Dedifferentiated amniotic fluid mesenchymal stem cell (primary cell): Measurements from ENCODE around the gene ALK.

ENCODE experiments used
- DNase-seq: peaks from one replicate; pipeline ENCODE4 v3.0.0-alpha.2; 2016; ENCODE audit errors: extremely low spot score

ALK gene

DNA sequence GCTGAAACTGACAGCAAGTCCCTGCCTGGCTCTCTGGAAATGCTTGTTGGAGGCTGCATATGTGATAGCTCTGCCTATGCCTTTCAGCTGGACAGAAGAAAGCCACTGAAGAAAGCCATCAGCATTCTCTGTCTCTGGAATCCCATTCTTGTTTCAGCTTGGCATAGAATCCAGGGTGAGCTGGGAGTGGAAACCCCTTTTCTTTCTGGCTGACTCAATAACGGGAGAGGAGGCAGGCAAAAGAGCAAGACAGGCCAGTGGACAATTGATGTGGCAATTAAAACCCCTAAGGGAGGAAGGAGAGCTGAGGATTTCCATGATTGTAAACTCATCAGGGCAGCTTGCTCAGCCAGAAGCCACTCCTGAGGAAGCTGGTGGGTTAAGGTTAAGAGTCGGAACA lies 598.1 kb downstream of the ALK start:
- no peak for DNase-seq

DNA sequence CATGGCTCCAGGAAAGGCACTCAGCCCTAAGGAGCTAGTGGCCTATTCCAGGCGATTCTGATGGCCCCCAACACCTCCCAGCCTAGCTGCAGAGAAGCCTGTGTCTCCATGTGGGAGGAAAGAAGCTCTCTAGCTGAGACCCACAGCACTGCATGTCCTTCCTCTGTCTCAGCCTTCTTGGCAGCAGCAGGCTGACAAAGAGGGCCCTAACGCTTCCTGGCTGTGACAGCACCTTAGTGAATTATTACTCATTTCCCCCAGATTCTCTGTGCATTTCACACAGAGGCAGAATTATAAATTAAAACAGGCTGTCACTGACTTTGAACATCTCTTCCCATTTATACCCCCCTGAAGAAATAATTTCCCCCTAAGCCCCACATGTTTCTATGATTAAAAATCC lies 599.4 kb downstream of the ALK start:
- DNase-seq, result no peak

GRCh38 chr2:29317801-29318485 lies 603.4 kb downstream of the ALK start:
- DNase-seq, result no peak

GRCh38 chr2:29317077-29317517 lies 604.3 kb downstream of the ALK start:
- DNase-seq, result peak; percentile 44

GRCh38 chr2:29314816-29315571 lies 606.4 kb downstream of the ALK start:
- DNase-seq, result no peak

GRCh38 chr2:29311458-29311857 lies 609.9 kb downstream of the ALK start:
- no peak for DNase-seq

DNA sequence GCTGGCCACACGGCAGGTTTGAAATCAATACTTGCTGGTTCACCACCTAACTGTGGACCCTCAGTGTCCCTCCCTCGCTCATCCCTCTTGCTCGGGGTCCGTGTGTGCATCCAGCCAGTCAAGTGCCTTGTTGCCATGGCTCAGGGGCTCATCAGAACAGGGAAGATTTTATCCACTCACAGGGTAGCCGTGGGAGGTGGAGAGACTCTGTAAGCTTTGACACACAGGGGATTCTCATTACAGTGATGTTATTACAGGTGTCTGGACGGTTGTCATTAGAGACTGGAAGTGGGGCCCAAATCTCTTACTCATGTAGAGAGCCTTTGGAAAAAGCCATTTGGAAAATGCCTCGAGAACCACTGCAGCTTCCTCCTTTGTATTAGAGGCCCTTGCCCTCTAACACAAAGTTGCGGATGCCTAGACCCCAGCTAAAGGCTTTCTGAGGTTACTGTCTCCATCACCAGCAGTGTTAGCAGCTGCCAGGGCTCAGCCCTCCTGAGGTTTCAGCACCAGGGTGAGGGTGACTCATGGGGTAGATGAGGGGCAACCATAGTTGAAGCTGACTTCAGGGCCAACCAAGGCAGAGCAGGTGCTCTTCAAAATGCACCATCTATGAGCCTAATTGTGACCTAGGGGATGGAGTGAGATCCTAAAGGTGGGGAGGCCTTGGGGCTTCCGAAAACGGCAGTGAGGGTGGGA lies 610.6 kb downstream of the ALK start:
- DNase-seq, result no peak

DNA sequence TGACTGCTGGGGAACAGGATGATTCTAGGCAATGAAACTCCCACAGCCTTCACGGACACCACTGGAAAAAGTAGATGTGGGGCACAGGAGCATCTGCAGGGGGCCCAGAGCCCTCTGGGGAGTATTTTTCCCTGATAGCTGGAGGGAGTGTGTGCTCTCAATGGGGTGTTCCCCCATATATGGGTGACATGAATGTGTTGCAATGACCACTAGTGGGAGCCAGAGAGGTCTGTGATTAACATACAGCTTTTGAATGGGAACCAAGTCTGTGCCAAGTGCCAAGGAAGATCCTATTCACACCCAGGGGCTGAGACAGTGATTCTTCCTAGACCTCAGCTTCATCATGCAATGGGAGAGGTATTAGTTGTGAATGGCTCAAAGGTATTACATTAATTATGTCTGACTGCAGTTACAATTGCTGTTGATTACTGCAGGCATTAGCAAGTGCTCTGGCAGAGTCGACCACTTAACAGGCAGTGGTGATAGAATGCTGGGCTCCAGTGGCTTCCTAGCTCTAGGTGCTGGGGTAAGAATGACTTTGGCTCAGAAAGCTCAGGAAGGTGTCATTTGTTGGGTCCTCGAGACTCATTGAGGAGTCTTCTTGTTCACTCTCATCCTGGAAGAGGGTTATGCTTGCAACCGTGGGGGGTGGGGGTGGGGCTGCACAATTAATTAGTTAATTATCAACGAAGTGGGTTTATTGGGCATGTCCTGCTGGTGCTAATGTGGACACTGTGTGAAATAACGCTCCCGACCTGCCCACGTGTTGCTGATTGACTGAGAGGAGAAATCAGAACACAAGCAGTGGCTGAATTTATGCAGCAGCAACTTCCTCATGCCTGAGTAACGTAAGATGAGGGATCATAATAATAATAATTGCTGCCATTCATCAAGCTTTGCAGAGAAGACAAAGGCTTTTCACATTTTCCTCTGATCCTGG lies 612.0 kb downstream of the ALK start:
- DNase-seq, result peak; percentile 62

DNA sequence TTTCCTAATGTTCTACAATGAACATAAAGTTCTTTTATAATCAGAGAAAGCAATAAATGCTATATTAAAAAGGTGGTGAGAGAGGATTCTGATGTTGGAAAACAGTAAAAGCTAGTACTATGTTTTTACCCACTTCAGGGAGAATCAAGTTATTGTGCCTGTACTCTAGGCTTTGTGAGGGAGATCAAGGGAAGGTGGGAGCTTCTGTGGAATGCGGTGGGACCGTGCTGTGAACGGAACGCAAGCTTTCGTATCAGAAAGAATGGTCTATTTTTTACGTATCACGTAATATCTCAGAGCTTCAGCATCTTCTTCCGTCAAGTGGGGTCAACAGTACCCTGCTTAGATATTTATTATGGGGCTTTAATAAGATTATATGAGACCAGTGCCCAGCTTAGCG lies 613.0 kb downstream of the ALK start:
- DNase-seq, result no peak

GRCh38 chr2:29307519-29307918 lies 613.9 kb downstream of the ALK start:
- DNase-seq, result no peak

GRCh38 chr2:29305762-29306161 lies 615.6 kb downstream of the ALK start:
- DNase-seq, result no peak

DNA sequence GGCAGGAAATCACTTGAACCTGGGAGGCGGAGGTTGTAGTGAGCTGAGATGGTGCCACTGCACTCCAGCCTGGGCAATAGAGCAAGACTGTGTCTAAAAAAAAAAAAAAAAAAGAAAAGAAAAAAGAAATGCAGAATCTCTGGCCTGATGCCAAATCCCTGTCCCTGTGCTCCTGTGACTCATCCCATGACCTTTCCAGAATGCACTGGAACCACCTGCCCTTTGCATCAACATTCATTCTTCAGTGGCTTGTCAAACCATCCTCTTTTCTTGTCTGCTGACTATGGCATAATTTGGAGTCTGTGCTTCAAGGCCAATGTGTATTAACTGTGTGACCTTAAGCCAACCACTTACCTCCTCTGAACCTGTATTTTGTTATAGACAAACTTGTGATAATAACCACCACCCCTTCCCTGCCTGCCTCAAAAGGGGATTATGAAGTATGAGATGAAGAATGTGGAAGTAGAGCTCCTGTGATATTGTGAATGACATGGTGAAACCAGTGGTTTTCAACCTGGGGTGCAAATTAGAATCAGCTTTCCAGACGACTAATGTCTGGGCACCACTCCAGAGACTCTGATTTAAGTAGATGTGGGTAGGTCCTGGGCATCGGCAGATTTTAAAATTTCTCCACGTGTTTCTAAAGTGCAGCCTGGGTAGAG lies 616.9 kb downstream of the ALK start:
- no peak for DNase-seq

GRCh38 chr2:29296585-29296984 lies 624.8 kb downstream of the ALK start:
- no peak for DNase-seq

GRCh38 chr2:29295845-29296244 lies 625.5 kb downstream of the ALK start:
- DNase-seq, result no peak

DNA sequence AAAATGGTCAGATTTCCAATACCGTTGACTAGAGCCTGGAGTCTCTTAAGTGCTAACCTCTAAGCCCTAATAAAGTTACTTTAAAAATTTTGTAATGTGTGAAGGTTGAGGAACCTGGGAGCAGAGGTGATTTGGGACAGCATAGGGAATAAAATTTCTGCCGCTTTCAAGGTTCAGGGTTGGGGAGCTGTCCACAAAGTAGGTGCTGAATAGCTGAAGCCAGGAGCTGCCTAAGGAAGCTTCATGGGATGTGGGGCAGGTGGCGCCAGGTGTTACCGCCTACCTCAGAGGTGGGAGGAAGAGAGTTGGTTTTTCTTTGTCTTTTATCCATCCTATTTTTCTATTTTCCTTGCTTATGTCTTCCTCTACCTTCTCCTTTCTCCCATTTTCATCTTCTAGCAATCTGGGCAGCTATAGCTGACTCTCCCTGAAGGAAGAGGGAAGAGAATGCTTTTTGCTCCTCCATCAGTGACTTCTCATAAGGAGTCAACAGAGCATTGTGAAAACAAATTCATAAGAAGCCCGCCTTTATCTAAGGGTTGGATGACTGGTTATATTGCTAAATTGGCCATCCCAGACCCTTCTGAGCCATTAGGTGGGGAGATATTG lies 627.5 kb downstream of the ALK start:
- DNase-seq, result peak; percentile 22

DNA sequence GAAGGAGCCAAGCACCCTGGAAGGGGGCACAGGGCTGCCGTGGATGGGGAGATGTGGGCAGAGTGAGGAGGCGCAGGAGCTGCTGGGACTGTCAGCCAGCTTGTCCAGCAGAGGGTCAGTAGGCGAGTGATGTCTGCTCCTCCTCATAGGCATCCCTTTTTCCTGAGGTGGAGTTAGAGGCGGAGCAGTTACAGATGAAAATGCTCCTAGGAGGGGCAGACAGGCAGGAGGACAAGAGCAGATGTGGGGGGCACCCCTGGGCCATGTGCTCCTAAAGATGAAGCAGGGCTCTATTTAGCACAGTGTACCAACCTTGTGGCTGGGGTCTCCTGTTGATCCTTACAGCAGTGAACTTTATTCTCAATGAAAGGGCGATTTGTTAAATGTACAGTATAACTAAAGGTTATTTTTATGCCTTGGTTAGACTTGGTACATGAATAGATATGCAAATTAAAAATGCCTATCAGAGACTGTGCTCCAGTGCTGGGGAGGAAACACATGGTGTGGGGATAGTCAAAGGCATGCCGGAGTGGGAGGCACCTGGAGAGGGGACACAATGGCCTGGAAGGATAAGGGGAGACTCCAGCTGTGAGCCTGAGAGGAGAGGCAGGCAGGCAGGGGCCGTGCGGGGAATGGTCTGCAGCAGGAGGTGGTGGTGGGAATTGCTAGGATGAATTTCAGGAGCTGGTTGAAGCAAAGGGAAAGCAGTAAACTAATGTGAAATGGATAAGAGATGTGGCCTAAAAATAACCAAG lies 630.9 kb downstream of the ALK start:
- no peak for DNase-seq

DNA sequence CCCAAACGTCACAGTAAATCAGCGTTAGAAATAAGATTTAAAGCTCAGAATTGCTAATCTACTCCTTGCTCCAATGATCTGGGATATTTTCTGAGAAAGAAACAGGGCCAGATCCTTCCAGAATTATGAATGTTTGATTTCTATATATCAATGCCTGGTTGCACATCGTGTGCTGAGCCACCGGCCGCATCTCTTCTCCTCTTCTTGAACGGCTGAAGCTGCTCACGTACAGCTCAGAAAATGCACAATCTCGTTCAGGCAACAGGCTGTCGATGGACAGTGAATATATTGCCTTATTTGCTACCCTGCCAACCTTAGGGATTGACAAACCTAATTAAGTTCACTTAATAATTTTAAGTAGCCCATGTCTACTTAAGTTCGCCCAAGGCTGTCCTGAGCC lies 636.7 kb downstream of the ALK start:
- DNase-seq, result no peak

DNA sequence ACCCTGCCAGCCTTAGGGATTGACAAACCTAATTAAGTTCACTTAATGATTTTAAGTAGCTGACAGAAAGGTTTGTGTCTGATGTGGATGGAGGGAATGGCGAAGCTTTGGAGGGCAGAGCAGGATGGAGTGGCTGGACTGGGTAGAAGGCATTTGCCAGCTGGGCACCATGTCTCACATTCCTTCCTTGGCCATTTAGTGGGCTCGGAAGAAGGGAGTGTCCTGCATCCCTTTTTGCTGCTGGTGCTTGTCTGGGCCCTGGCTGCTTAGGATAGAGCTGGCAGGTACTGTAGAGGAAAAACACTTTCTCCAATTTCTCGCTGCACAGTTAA lies 639.5 kb downstream of the ALK start:
- no peak for DNase-seq

- DNase-seq, result peak; percentile 54
Measured at GRCh38 chr2:29281086-29281915, 640.1 kb downstream of the ALK start.
